Measurements from ENCODE around the gene NCKAP1. TPM values are rescaled to one million over a fixed set of nuclear protein-coding genes. Genes with fewer than 3 reads are reported as not detected.

NCKAP1 gene
- total RNA-seq, 1 donor from 2014 or later, result 111 TPM

DNA sequence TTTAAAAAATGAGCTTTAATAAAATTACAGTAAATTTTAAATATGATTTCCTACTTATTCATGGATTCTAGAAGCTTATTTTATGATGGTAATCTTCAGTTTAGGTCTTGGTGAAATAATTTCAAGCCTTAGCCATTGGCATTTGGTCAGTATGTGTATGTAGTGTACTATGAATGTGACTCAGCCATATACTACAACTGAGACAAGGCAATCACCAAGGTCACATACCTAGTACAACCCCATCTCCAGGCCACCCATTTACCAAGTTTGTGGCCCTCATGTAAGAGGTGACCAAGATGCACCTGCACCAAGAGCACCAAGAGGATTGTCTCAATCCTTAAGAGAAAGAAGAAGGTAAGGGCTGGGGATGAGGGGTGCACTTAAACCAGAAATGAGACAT is 117.0 kb downstream of the NCKAP1 start:
- H3K36me3 Mint-ChIP-seq (ENCODE audit: insufficient read depth), result peaks cover 17% of the 10 kb centered on the region
- H3K4me3 Mint-ChIP-seq (ENCODE audit: low read depth), result no peak overlapping the region
- DNase-seq (ENCODE audit: low spot score, unreplicated experiment), result no peak
- H3K9me3 Mint-ChIP-seq (ENCODE audit: low read depth), result no peaks in the 10 kb centered on the region
- peak overlapping the region; percentile 27 for H3K27ac Mint-ChIP-seq
- H3K4me1 Mint-ChIP-seq (ENCODE audit: low read depth), result peaks cover 2% of the 10 kb centered on the region
- H3K27me3 Mint-ChIP-seq, result no peaks in the 10 kb centered on the region
- TF ChIP-seq, protein P1, sequence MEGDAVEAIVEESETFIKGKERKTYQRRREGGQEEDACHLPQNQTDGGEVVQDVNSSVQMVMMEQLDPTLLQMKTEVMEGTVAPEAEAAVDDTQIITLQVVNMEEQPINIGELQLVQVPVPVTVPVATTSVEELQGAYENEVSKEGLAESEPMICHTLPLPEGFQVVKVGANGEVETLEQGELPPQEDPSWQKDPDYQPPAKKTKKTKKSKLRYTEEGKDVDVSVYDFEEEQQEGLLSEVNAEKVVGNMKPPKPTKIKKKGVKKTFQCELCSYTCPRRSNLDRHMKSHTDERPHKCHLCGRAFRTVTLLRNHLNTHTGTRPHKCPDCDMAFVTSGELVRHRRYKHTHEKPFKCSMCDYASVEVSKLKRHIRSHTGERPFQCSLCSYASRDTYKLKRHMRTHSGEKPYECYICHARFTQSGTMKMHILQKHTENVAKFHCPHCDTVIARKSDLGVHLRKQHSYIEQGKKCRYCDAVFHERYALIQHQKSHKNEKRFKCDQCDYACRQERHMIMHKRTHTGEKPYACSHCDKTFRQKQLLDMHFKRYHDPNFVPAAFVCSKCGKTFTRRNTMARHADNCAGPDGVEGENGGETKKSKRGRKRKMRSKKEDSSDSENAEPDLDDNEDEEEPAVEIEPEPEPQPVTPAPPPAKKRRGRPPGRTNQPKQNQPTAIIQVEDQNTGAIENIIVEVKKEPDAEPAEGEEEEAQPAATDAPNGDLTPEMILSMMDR (IDR thresholded peaks at IDR 0.05; ENCODE audit: unreplicated experiment), result no peak

DNA sequence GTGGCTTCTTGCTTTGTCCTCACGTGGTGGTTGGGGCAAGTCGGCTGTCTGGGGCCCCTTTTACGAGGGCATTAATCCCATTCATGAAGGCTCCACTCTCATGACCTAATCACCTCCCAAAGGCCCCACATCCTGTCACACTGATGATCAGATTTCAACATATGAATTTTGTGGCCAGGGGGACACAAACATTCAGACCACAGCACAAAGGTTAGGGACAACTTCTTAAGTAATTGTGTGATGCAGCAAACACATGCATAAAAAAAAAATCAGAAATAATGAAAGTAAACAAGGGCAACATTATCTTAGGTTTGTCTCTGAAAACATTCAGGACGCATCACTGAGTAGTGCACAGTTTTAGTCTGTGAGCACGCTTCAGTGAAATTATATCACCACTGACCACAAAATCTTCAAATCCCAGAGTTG is 117.6 kb downstream of the NCKAP1 start:
- no peaks in the 10 kb centered on the region for H3K27me3 Mint-ChIP-seq
- H3K4me1 Mint-ChIP-seq (ENCODE audit: low read depth), result no peaks in the 10 kb centered on the region
- TF ChIP-seq, protein P1 (IDR thresholded peaks at IDR 0.05; ENCODE audit: unreplicated experiment), result no peak
- no peak overlapping the region for H3K27ac Mint-ChIP-seq
- no peaks in the 10 kb centered on the region for H3K9me3 Mint-ChIP-seq (ENCODE audit: low read depth)
- H3K36me3 Mint-ChIP-seq (ENCODE audit: insufficient read depth), result peaks cover 16% of the 10 kb centered on the region
- no peak overlapping the region for H3K4me3 Mint-ChIP-seq (ENCODE audit: low read depth)
- no peak for DNase-seq (ENCODE audit: low spot score, unreplicated experiment)

DNA sequence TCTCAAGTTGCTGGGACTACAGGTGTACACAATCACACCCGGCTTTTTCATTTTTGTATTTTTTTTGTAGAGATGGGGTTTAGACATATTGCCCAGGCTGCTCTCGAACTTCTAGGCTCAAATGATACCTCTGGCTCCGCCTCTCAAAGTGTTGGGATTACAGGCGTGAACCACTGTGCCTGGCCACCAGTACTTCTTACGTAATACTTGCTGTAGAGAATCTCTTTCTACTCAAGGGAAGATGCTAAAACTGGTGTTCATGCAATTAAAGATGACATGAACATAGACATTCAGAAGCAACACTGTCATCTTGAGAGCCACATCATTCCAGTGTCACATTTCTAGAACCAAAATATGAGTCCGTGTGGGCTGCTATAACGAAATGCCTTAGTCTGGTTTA is 118.2 kb downstream of the NCKAP1 start:
- Mint-ChIP-seq H3K36me3 (ENCODE audit: insufficient read depth) (peaks cover 19% of the 10 kb centered on the region), H3K27me3 (no peaks in the 10 kb centered on the region), H3K4me3 (ENCODE audit: low read depth) (no peak overlapping the region), H3K27ac (no peak overlapping the region), H3K9me3 (ENCODE audit: low read depth) (no peaks in the 10 kb centered on the region), H3K4me1 (ENCODE audit: low read depth) (no peaks in the 10 kb centered on the region)
- TF ChIP-seq, protein P1 (IDR thresholded peaks at IDR 0.05; ENCODE audit: unreplicated experiment), result no peak
- no peak for DNase-seq (ENCODE audit: low spot score, unreplicated experiment)

DNA sequence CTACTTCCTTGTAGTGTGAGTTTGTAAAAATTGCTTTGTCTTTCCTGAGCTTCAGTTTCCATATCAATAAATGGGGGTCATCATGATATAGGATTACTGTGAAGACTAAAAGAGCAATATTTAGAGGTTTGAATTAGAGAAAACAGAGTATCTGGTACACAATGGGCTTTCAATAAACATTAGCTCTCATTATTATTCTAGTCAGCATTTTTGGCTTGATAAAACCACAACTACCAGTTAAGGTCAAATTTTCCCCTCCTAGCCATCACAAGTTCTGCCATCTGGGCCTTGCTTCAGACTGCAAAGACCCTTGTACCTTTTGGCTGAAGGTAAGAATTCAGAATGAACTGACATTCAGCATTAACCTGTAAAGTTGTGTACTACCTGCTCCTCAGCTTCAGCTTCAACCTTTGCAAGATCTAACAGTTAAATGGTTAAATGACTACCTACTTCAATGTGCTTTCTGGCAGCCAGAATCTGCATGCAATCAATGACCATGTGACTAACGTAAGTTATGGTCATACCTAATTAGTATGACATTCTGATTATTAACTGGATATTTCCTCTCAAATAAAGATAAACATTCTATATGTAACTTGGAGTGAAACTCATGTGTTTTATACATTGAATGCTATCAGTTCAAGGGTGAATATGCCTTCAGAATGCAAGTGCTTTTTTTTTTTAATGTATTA is 119.2 kb downstream of the NCKAP1 start:
- TF ChIP-seq, protein P1 (IDR thresholded peaks at IDR 0.05; ENCODE audit: unreplicated experiment), result no peak
- DNase-seq (ENCODE audit: low spot score, unreplicated experiment), result no peak
- Mint-ChIP-seq H3K4me1 (ENCODE audit: low read depth) (no peaks in the 10 kb centered on the region), H3K27me3 (no peaks in the 10 kb centered on the region), H3K4me3 (ENCODE audit: low read depth) (no peak overlapping the region), H3K9me3 (ENCODE audit: low read depth) (no peaks in the 10 kb centered on the region), H3K36me3 (ENCODE audit: insufficient read depth) (peaks cover 24% of the 10 kb centered on the region), H3K27ac (no peak overlapping the region)

DNA sequence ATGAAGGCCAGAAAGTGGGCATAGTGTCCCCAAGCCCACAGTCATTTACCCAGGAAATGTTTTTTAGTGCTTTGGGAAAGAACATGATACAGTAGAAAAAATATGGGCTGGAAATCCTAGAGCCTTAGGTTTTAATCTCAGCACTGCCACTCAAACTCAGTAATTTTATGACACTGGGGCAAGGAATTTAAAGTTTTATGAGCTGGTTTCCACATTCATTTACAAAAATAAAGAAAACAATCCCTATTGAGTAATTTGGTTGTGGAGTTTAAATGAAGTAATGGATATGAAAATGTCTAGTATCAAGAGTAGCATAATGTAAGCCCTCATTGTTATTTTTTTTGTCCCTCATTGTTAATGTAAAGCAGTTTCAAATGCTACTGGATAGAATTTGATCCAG is 120.3 kb downstream of the NCKAP1 start:
- Mint-ChIP-seq H3K4me1 (ENCODE audit: low read depth) (no peaks in the 10 kb centered on the region), H3K27ac (no peak overlapping the region), H3K9me3 (ENCODE audit: low read depth) (no peaks in the 10 kb centered on the region), H3K27me3 (no peaks in the 10 kb centered on the region), H3K36me3 (ENCODE audit: insufficient read depth) (peaks cover 28% of the 10 kb centered on the region), H3K4me3 (ENCODE audit: low read depth) (no peak overlapping the region)
- no peak for DNase-seq (ENCODE audit: low spot score, unreplicated experiment)
- TF ChIP-seq, protein P1 (IDR thresholded peaks at IDR 0.05; ENCODE audit: unreplicated experiment), result no peak

Data from progenitor cell of endocrine pancreas (in vitro differentiated cells).